Stimulated activated CD4-positive, alpha-beta T cell treated with anti-CD3 and anti-CD28 coated beads, Interleukin-2, amount 100 ng/mL, for 4 hours (primary cell): ENCODE results near the gene ADARB1.

ENCODE experiments used
- DNase-seq: peaks from one replicate; pipeline ENCODE4 v3.0.0-alpha.2; 2020; ENCODE audit warnings: low read depth

ADARB1 gene

DNA sequence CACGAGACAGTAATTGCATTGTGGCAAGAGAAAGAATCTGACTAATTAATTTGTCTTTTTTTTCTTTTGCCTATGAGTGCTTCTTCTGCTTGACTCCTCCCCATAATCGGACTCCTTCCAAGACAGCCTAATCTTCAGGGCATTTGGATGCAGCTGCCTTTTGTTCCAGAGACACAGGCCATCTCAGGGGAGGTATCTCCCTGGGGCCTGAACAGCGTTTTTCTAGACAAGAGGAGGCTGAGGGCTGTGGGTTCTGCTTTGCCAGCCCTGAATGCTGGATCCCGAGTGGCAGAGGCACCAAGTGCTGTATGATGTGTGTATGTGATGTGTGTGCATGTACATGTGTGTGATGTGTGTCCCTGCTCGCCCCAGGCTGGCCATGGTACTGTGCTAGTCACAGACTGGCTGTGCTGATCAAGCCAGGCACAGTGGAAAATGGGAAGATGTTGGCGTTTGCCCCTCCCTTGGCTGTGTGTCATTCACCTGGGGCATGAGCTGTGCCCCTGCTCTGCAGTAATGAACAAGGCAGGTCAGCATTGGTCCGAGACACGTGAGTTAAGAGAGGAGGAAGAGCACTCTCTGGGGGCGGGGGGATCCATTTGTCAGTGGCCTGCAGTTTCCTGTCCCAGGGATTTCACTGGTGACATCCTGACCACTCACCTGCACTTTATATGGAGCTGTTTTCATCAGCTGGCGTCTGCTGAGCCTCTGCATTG, 77.2 kb downstream of the ADARB1 start:
- no peak for DNase-seq

GRCh38 chr21:45152265-45152746, 77.9 kb downstream of the ADARB1 start:
- peak; percentile 58 for DNase-seq

- DNase-seq = no peak
Measured at GRCh38 chr21:45153358-45154318, 79.3 kb downstream of the ADARB1 start.

GRCh38 chr21:45154511-45155508, 80.4 kb downstream of the ADARB1 start:
- DNase-seq = no peak

DNA sequence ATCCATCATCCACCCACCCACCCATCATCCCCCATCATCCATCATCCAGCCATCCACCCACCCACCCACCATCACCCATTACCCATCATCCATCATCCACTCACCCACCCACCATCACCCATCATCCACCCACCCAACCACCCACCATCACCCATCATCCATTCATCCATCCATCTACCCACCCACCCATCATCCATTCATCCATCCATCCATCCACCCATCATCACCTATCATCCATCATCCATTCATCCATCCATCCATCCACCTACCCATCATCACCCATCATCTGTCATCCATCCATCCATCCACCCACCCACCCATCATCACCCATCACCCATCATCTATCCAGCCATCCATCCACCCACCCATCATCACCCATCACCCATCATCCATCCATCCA, 81.5 kb downstream of the ADARB1 start:
- DNase-seq = no peak

DNA sequence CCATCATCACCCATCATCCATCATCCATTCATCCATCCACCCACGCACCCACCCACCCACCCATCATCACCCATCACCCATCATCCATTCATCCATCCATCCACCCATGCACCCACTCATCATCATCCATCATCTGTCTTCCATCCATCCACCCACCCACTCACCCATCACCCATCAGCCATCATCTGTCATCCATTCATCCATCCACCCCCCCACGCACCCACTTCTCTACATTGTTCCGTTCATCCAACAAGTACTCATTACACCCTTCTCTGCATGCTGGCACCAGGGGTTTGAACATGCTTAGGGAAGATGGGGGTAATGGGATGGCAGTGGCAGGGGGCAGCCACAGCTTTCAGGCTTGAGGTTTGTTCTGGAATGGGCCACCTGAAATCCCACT, 82.1 kb downstream of the ADARB1 start:
- DNase-seq = no peak

DNA sequence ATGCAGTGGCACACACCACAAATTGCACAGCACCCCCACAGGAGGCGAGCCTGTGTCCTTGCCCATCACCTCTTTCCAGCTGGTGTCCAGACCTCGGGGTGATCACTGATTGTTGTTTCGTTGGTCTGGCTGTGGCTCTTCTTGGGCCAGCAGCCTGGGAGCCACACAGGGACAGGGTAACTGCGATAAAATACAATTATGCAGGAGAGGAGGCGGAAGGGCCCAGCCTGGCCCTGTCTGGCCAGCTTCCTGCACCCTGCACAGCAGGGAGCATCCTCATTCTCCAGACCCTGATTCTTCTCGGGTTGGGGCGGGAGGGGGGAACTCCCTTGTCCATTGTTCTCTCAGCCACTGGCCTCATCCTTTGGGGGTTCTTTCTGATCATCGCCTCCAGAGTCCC, 83.6 kb downstream of the ADARB1 start:
- DNase-seq = no peak

- no peak for DNase-seq
Measured at GRCh38 chr21:45158491-45159423, 84.4 kb downstream of the ADARB1 start.

DNA sequence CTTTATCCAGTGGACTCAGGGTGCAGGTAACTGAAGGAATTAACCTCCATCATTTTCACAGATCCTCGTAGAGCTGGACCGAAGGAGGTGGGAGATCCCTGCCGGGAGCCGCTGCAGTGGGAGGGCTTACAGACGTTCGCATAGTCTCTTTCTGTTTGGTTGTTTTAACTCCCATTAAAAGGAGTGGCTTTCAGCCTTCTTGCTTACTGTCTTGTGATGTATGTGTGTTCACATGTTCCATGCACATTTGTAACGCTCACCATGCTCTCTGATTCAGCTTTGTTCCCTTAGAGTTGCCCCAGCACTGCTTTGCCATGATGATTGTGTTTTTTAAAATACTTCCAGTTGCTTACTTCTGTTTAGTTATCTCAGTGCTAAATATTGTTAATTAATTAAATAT, 85.8 kb downstream of the ADARB1 start:
- no peak for DNase-seq

DNA sequence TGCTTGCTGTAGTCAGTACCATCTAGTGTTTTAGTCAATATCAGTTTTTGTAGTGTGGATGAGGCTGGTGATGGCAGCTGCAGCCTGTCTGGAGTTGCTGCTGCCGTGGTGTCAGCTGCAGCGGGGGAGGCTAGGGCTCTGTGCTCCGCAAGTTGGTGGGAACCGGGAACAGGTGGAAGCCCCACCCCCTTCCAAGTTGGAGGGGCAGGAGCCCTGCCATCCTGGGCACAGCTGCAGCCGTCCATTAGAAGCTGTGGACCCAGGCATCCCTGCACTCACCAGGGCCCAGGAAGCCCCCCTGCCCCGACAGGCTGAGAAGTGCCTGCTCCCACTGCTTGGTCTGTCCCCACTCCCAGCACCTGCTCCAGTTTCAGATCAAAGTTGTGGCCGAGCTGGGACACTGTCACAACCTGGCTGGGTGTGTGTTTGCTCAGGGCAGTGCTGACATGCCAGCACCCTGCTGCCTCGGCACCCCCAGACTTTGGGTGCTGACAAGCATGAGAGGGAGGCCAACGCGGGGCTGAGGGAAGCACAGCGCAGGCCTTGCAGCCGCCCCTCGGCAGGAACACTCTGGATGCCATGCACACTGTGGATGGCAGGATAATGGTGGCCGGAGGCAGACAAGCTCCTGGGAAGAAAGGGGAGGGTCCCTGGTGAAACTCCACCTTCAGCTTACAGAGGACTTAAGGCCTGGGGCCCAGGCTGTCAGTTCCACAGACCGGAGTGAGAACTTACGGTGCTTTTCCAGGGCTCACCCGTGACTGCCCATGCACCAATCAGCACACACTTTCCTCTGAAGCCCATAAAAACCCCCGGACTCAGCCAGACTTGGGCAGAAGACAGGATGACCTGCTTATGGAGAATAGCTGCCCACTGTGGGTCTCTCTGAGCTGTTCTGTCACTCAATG, 86.9 kb downstream of the ADARB1 start:
- no peak for DNase-seq

DNA sequence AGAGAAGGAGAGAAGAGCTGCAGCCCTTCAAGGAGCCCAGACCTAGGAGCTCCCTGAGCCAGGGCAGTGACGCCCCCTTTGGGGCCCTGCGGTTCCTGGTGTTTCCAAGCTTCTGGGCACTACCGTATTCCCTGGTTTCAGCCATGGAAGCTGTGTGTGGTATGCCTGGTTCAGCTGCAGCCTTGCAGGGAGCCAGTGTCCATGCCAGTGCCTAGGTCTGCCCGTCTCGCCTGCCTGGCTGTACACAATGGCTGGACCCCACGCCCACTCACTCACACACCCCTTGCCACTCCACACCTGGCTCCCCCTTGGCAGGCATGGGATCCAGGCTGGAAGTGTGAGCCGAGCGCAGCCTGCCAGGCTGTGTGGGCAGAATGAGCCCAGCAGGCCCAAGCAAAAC, 87.7 kb downstream of the ADARB1 start:
- DNase-seq = no peak

DNA sequence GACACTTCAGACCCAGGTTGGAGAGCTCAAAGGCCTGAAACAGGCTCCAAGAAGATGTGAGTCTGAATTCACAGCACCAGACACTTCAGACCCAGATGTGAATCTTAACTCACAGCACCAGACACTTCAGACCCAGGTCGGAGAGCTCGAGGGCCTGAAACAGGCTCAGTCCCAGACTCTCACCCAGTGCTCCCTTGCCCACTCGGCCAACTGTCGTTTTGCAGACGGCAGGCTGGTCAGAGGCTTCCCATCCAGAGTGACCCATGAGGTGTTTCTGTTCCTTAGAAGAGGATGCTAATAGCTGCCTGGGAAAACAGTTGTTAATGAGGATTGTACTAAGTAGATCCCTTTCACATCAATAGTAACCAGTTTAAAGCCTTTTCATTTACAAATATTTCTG, 88.4 kb downstream of the ADARB1 start:
- DNase-seq = no peak

DNA sequence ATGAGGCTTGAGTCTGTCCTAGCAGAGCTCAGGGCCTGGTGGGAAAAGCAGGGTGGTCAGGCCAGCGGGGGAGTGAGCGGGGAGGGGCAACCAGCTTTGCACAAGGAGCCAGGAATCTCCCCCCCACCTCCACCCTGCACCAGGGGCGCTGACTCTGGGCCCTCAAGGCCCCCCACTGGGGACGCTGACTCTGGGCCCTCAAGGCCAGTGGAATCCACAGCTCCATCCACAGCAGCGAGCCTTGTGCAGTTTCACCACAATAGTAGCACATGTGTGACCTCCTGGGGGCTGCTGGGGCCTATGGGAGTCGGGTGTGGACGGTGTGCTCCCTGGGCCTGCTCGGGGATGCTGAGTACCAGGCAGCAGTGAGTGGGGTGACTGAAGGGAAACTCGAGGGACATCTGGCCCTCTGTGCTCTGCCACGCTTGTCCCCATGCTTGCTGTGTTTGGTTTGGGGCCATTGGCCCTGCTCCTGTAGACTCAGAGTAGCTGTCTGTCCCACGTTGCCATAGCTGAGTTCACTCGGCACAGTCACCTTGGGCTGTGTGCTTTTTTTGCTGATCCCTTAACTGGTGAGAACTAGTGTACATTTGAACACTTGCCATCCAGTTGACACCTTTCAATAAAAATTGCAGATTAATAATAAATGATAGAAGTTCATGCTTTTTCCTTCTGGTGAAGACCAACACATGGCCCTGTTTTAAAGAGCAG, 89.2 kb downstream of the ADARB1 start:
- DNase-seq = no peak

- no peak for DNase-seq
Measured at GRCh38 chr21:45164124-45164511, 89.7 kb downstream of the ADARB1 start.

DNA sequence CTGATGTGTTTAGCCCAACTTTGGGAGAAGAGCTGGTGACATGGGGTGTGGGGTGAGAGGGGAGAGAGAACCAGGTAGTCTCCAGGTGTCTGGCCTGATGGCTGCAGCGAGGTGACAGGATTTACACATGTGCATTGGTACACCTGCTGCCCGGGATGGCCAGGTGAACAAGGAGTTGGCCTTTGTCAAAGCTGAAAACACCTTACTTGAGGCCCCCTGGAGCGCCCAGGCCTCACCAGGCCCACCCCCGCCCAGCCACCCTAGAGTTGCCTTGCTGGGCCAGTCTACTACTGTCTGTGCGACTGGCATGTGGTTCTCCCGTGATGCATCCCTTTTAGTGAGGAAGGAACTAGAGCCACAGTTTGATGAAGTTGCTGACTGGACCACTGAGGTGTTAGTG, 90.5 kb downstream of the ADARB1 start:
- DNase-seq = no peak

- DNase-seq = no peak
Measured at GRCh38 chr21:45166931-45167330, 92.6 kb downstream of the ADARB1 start.

GRCh38 chr21:45167796-45168222, 93.4 kb downstream of the ADARB1 start:
- no peak for DNase-seq

GRCh38 chr21:45168522-45168921, 94.1 kb downstream of the ADARB1 start:
- DNase-seq = no peak

- no peak for DNase-seq
Measured at GRCh38 chr21:45169001-45169400, 94.6 kb downstream of the ADARB1 start.
